NCI-H460 (cell line): ENCODE measurements around the gene PIK3R2. TPM values are rescaled to one million over a fixed set of nuclear protein-coding genes. Genes with fewer than 3 reads are reported as not detected.
"Not testable (repeated sequence)": the region's sequence is repeated elsewhere in the genome, so short reads cannot be mapped to it uniquely, and the experiment has no call there.

Experiments used
- DNase-seq: peaks from one replicate; pipeline ENCODE4 v3.0.0-alpha.2; 2016; ENCODE audit warnings: low read depth; ENCODE audit errors: extremely low read depth
- polyA plus RNA-seq: library from polyadenylated mRNA; depleted of rRNA; stranded (reverse); fragments of >200 nt; gene quantifications from 2 replicates; pipeline ENCODE4 v1.2.3, GENCODE V29; 2014; cell fraction: nucleus; rRNA removed
- total RNA-seq: library from RNA; depleted of rRNA; stranded (reverse); fragments of >200 nt; shearing (Covaris generic); gene quantifications from 2 replicates; pipeline ENCODE4 v1.2.3, GENCODE V29; 2014; rRNA removed

Gene PIK3R2
- total RNA-seq, result 7.7 and 11.9 TPM in 2 replicates
- 5.4 and 26.6 TPM in 2 replicates for polyA plus RNA-seq

DNA sequence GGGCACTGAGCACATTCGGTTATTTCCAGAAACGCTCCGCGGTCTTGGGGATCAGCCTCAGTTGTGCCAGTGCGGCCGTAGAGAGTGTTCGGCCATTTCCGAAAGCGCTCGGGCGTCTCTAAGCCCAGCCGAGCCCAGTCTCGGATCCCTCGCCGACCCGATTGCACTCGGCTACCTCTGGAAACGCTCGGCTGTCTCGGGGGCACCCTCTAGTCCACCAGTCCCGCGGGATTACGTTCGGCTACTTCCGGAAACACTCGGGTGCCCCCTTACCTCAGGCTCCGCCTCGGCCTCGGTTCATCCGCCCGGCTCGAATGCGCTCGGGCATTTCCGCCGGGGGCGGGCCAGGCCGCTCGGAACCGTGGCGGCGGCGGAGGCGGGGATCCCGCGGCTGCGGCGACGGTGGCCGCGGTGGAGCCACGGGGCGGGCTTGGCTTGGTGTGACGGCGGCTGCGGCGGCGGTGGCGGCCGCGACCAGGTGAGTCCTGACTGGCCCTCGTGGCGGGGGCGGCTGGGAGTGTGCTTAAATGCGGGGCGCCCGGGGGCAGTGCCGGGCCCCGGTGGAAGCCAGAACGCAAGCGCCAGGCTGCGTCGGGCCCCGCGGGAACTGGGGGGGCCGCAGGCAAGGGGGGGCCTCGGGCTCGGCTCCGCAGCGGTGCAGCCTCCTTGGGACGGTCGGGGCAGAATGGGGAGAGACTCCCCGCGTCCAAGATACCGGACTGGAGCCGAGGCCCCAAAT, at the start of gene PIK3R2:
Gene PIK3R2 (plus strand): TSS at position 347 of the 739 bp plus-strand sequence. CDS start 2,717 bp downstream, outside the sequence.
- peak; percentile 97 for DNase-seq

DNA sequence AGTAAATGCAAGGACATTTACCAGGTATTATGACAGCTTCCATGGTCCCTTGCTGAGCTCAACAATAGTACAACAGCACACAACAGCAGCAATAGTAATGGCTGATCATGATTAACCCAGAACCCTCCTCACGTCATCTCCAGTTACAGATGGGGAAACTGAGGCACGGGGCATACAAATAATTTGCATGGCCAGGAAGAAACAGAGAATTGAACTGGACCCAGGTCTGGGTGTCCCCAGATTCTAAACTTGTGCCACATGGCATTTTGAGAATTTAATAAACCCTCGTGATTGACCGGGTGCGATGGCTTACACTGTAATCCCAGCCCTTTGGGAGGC, 48.2 kb upstream of the PIK3R2 start:
- no peak for DNase-seq

DNA sequence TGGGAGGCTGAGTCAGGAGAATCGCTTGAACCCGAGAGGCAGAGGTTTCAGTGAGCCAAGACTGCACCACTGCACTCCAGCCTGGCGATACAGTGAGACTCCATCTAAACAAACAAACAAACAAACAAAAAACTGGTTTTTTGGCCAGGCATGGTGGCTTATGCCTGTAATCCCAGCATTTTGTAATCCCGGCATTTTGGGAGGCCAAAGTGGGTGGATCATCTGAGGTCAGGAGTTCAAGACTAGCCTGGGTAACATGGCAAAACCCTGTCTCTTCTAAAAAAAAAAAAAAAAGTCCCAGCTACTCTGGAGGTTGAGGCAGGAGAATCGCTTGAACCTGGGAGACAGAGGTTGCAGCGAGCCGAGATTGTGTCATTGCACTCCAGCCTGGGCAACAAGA, 47.7 kb upstream of the PIK3R2 start:
- DNase-seq, result not testable (repeated sequence)

DNA sequence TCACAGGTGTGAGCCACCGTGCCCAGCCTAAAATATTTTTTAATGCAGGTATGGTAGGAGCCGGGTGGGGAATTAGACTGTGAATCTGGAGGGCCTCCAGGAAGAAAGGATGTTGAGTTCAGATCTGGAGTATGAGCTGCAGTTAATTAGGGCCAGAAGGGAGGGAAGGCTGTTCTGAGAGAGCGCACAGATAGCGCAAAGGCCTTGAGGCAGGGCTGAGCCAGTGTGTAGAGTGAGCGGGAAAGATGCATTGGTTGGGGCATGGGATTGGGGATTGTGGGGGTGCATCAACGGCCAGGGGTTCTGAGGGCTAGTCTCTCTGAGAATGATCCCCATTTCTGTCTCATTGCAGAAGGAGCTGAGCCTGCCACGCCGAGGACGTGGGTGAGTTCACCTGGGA, 45.7 kb upstream of the PIK3R2 start:
- no peak for DNase-seq

DNA sequence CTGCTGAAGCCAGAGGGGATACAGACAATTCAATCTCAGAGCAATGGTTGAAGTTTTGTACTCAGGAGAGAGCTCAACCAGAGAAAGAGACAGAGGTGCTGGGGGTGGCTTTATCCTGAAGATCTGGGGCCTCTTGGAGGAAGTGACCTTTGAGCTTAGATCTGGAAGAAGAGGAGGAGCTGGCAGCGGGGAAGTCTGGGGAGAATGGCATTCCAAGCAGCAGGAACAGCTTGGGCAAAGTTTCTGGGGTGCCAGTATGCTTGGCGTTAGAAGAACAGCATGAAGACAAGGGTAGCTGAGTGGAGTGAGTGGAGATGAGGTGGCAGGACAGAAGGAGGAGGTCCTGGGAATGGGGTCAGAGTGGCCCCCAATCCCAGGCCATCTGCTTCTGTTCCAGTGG, 44.1 kb upstream of the PIK3R2 start:
- no peak for DNase-seq

DNA sequence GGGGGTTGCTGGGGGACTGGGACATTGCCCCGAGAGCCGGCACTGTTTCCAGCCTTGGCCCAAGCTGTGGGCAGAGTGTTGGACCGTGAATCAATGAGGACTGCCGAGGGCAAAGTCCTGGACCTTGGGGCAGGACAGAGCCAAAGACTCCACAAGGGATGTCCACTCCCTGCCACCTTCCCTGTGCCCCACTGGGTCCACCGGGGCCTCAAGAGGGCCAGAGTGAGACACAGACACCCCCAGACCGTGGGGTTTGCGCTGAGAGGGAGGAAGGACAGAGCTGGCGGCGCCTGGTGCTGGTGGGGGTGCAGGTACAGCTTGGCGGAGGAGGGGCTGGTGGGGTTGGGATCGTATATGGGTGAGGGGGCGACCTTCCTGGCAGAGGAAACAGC, 43.6 kb upstream of the PIK3R2 start:
- DNase-seq, result no peak

DNA sequence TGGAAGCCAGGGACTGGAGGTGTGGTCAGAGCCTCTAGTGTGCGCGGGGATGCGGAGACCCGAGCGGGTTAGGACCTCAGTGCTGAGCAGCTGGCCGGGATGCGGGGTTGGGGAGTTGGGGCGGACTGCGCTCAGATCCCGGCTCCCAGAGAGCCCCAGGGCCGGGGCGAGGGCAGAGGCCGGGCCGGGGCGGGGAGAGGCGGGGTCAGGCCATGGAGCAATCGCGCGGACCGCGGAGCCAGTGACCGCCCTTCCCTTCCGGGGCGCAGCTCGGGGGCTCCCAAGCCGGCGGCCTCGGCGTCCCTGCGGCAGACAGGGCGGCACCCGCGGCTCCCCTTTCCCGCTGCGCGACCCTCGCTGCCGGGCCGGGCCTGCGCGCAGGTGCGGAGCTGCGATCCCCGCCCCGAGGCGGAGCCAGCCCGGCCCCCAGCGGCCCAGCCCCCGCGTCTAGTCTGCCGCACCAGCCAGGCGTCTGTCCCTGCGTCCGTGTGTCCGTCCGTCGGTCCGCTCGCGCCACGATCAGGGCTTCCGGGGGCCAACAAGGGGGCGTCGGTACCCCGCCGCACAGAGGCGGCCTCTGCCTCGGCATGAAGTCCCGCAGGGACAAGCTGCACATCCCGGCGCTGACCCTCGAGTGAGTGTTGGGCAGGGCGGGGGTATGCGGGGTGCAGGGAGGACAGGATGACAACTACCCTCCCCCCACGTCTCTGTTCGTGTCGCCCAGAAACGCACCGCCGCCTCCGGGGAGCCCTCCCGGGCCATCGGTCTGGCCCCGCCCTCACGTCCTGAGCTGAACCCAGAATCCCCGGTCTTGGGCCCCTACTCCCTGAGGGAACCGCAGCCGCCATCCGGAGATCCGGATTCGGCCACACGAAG, 43.0 kb upstream of the PIK3R2 start:
- no peak for DNase-seq

DNA sequence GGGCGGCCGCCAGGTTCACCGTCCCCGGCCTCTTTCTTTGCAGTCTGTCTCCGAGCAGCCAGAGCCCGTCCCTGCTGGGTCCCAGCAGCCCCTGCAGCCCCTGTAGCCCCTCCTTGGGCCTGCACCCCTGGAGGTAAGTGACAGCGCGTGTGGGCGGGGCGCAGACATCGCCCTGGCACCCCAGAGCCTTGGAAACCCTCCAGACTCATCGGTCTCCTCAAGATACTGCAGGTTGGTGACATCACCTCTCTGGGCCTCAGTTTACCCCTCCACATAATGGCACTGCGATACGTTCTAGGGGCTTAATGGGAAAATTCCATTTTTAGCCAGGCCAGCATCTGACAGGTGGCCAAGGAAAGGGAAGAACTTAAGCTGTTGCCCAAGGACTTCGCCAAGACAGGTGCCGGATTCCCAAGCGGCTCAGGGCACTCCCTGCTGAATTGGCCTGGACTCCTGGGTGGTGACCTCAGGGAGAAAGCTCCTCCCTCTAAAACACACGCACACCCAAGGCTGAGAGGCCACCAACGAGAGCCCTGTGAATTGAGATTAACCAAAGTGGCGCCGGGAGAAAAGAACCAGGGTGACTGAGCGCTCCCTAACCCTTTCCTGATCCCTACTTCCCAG, 42.2 kb upstream of the PIK3R2 start:
- DNase-seq, result no peak

DNA sequence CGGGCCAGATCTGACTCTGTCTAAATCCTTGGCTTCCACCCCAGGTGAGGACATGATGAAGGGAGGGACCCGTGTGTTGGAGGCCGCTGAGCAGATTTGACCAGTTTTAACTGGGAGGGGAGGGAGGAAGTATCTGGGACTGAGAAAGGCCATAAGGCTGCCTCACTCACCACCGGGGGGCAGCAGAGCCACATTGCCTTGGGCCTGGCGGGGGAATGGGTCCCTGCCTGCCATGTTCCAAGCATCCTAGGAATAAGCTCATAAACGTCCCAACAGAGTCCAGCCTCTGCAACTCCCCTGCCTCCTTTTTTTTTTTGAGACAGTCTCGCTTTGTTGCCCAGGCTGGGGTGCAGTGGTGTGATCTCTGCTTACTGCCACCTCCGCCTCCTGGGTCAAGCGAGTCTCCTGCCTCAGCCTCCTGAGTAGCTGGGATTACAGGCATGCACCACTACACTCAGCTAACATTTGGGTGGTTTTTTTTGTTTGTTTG, 39.9 kb upstream of the PIK3R2 start:
- DNase-seq, result peak; percentile 77

DNA sequence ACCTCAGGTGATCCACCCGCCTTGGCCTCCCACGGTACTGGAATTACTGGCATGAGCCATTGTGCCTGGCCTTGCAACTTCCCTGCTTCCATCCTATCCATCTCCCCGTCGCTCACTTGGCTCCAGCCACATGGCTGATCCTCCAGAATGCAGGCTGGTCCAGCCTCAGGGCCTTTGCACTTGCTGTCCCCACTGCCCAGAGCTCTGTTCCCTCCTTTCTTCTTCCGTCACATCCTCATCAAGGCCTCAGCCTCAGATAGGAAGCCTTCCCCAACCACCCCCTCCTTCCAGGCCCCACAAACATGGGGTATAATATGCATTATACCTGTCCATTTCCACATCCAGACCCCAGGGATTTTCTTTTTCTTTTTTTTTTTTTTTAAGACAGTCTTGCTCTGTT, 39.1 kb upstream of the PIK3R2 start:
- DNase-seq, result no peak

DNA sequence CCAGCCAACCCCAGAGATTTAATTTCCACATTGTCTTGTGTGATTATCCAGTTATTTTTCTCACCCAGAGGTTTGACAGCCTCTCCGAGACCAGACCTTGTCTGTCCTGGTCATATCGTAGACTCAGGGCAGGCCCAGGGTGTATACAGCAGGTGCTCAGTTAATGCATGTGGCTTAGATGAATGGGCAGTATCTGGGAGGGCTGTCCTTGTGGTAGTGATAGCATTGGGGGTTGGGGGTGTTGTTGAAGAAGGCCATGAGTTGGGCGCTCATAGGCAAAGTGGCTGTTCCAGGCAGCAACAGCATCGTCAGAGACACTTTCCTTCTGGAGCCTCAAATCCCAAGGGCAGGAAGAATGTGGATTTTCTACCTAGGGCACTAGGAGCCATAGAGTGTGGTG, 38.5 kb upstream of the PIK3R2 start:
- DNase-seq, result no peak

DNA sequence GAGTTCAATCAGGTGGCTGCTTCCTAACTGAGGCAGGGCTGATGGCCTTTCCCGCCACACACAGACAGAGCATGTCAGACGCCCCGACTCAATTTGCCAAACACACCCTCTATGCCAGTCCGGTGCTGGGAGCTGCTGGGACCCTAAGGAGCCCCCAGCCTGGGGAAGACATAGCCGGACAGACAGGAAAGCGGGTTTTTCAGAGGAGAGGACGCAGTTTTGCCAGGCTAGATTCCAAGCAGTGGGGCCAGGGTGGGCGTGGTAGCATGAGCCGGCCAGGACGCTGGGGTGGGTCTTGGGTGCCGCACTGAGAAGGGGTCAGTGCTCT, 35.6 kb upstream of the PIK3R2 start:
- DNase-seq, result no peak

DNA sequence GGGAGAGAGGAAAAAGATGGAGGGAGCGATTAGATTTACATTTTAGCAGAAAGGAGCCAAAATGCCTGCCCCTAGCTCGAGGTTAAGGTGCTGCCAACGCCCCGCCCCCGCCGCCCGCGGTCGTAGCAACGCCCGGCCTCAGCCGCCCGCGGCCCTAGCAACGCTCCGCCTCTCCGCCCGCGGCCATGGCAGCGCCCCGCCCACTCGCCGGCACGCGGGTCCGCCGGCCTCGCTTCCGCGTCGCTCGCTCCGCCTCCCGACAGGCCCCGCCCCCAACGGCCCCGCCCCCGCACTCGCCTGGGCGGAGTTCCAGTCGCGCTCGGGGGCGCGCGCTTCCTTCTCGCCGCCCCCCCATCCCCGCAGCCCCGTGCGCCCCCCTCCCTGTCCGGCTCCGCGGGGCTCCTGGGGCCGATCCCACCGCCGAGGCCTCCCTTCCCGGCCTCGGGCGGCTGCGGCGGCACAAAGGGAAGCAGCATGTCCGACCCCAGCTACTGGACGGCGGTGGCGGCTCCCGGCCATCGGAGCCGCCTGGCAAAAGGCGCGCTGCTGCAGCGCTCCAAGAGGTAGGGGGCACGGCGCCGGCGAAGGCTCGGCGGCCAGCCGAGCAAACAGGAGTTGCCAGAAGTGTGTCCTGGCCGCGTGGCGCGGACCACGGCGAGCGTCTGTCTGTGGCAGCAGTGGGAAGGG, 35.1 kb upstream of the PIK3R2 start:
- DNase-seq, result peak; percentile 70

DNA sequence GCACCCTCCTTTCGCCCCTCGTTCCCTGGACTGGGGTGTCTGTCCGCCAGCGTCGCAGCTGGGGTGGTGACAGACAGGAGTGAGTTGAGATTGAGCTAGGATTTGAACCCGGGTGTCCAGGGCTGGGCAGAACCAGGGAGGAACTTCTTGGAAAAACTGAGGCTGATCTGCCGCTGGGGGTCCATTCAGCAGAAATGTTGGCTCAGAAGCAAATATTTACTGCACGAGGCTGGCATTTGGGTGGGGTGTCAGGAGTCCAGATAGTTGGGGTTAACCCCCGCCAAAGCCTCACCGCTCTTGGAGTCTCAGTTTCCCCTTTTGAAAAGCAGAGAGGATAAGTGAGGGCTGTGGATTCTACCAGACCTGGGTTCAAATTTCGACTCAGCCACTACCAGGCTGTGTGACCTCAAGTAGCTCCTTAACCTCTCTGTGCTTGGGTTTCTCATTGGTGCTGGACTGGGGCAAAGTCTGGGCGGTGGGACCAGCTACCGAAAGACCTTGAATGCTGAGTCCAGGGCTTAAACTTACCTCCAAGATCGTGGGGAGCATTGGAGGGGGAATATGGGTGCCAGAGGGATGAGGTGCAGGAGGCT, 34.4 kb upstream of the PIK3R2 start:
- DNase-seq, result no peak

DNA sequence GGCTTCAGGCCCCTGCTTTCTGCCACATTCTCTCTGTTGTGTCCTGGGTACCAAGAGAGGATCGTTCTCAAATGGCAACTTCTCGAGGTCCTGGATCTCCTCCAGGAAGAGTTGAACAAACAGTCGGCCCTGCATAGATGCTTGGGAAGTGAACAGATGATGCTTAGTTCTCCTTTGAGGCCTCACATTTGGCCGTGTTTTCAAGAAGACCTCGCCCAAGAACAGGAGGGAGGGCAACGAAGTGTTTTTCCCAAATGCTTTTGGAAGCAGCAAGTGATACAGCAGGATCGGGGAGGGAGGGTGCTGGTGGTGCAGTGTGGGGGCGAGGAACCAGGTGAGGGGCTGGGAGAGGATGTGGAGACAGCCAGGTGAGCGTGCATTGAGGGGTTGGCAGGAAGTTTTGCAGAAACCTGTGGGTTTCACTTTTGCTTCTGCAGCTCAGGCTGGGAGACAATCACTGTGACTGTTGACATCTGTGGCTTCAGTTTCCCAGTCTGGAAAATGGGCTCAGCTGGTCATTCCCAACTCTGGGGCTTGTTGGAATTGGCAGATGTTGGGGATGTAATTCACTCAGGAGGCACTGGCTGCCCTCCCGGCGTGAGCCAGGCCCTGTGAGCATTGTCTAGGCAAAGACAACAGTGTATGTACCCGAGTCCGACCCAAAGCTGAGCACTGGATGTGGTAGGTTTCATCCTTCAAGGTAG, 33.8 kb upstream of the PIK3R2 start:
- DNase-seq, result no peak

DNA sequence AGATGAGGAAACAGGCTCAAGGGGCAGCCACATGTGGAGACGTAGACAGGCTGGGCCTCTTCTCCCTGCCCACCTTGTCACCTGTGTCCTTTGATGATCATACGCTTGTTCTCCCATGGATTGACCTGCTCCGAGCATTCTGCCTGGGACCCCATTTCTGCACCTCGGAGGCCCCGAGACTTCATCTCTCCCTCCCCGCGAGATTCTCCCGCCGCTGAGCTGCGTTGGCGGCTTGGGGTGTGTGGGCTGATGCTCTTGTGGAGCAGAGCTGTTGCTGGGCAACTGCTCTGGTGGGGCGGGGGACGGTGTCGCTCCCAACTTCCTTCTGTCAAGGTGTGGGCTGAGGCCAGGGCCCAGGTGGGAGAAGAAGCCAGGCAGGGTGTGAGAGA, 33.3 kb upstream of the PIK3R2 start:
- DNase-seq, result no peak

DNA sequence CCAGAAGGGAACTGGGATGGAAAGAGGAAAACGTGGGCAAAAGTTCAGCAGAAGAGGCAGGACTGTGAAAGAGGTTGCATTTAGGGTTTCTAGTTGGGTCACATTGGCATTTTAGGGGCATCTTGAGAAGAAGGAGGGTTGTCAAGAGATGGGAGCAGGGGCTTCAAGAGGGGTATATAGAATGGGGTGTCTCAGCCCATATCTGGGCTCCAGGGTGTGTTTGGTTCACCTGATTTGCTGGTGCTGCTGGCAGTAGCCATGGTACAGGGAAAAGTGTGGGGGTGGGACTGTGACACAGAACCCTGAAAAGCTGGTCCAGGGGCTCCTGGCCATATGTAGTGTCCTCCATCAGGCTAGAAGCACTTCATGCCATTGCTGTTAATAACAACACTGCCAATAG, 32.8 kb upstream of the PIK3R2 start:
- DNase-seq, result no peak

DNA sequence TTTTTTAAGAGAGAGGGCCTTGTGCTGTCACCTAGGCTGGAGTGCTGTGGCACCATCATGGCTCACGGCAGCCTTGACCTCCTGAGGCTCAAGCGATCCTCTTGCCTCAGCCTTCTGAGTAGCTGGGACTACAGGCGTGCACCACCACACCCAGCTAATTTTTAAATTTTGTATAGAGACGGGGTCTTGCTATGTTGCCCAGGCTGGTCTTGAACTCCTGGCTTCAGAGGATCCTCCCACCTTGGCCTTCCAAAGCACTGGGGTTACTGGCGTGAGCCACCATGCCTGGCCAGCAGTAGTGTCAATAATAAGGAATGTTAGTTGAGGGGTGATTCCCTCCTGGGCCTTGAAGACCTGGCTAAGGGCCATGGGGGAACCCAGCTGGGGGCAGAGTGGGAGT, 31.8 kb upstream of the PIK3R2 start:
- DNase-seq, result no peak

DNA sequence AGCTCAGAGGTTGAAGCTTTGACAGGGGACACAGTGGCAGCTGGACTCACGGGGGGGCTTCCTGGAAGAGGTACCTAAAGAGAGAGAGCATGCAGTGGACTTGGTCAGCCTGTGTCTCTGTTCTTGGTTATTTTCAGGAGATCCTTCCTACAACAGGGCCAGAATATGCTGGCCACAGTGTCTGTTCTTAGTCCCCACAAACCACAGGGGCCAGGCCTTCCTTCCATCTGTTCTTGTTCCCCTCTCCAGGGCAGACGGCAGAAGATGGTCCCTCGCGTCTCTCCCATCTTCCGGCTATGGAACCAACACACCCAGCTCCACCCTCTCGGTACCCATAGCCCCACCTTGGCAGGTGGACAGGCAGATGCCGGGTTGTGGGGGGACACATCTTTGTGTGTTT, 30.5 kb upstream of the PIK3R2 start:
- DNase-seq, result no peak
